ENCODE data around the gene GSTT2. TPM values are rescaled to one million over a fixed set of nuclear protein-coding genes. Genes with fewer than 3 reads are reported as not detected.
"Not testable (repeated sequence)": the region's sequence is repeated elsewhere in the genome, so short reads cannot be mapped to it uniquely, and the experiment has no call there.

The GSTT2 gene
- total and polyA plus RNA-seq, 2 donors (not counting 1 experiment from before 2014, with no cell fraction given) = not detected

GRCh38 chr22:23989583-23990244 lies 9.8 kb downstream of the GSTT2 start:
- POLR2A ChIA-PET; H3K36me3 ChIP-seq (replicated peaks in 1 of 2; ENCODE audit: control extremely low read depth in 1 of 2, control insufficient read depth in 1 of 2, extremely low read depth in 1 of 2, insufficient read depth in 2 of 2, low read length in 1 of 2); H3K4me1 ChIP-seq (ENCODE audit: control insufficient read depth in 2 of 2, insufficient read depth in 2 of 2, low read length in 2 of 2); ATAC-seq (ENCODE audit: low read depth); H3K27me3 ChIP-seq (replicated peaks in 1 of 4; ENCODE audit: control extremely low read depth in 1 of 4, control insufficient read depth in 3 of 4, insufficient read depth in 4 of 4, low read length in 3 of 4); intact Hi-C loops (cut with micrococcal nuclease); H3K79me2 ChIP-seq (ENCODE audit: control insufficient read depth, insufficient read depth, low read length); H3K27ac Mint-ChIP-seq; H3K27me3 Mint-ChIP-seq; H3K9ac ChIP-seq (ENCODE audit: low read length); H3K9me3 ChIP-seq (ENCODE audit: control extremely low read depth in 1 of 3, control insufficient read depth in 2 of 3, insufficient read depth in 1 of 3, low read length in 2 of 3); H2AFZ ChIP-seq (ENCODE audit: insufficient read depth, low read depth, low read length, poor library complexity, severe bottlenecking); H3K9me3 Mint-ChIP-seq (ENCODE audit: insufficient read depth); H3K4me3 ChIP-seq (ENCODE audit: control extremely low read depth in 1 of 5, extremely low read depth in 1 of 5, insufficient read depth in 1 of 5, low read depth in 2 of 5, low read length in 4 of 5); H4K20me1 ChIP-seq (ENCODE audit: control insufficient read depth, insufficient read depth, low read length, poor library complexity, severe bottlenecking); H3K27ac ChIP-seq (ENCODE audit: low read length in 2 of 2); CTCF ChIA-PET; H3K4me3 Mint-ChIP-seq; H3K4me2 ChIP-seq (replicated peaks; ENCODE audit: low read depth, low read length, poor library complexity, severe bottlenecking); H3K4me1 Mint-ChIP-seq: not testable (repeated sequence)
- peak; percentile 0 for DNase-seq
- 85% methylated on average over 1 of the region's 3 CpGs for WGBS (ENCODE audit: insufficient coverage)

GRCh38 chr22:23993080-23993479 lies 13.1 kb downstream of the GSTT2 start:
- no CpG with 5 or more reads among the region's 2 CpGs for WGBS (ENCODE audit: insufficient coverage)
- H3K27ac Mint-ChIP-seq; H3K27ac ChIP-seq (ENCODE audit: low read length in 2 of 2); H2AFZ ChIP-seq (ENCODE audit: insufficient read depth, low read depth, low read length, poor library complexity, severe bottlenecking); POLR2A ChIA-PET; CTCF ChIA-PET; H3K27me3 ChIP-seq (replicated peaks in 1 of 4; ENCODE audit: control extremely low read depth in 1 of 4, control insufficient read depth in 3 of 4, insufficient read depth in 4 of 4, low read length in 3 of 4); H3K79me2 ChIP-seq (ENCODE audit: control insufficient read depth, insufficient read depth, low read length); H3K9ac ChIP-seq (ENCODE audit: low read length); H3K27me3 Mint-ChIP-seq; H3K36me3 ChIP-seq (replicated peaks in 1 of 2; ENCODE audit: control extremely low read depth in 1 of 2, control insufficient read depth in 1 of 2, extremely low read depth in 1 of 2, insufficient read depth in 2 of 2, low read length in 1 of 2); H3K4me2 ChIP-seq (replicated peaks; ENCODE audit: low read depth, low read length, poor library complexity, severe bottlenecking); H3K9me3 ChIP-seq (ENCODE audit: control extremely low read depth in 1 of 3, control insufficient read depth in 2 of 3, insufficient read depth in 1 of 3, low read length in 2 of 3); H3K4me3 ChIP-seq (ENCODE audit: control extremely low read depth in 1 of 5, extremely low read depth in 1 of 5, insufficient read depth in 1 of 5, low read depth in 2 of 5, low read length in 4 of 5); ATAC-seq (ENCODE audit: low read depth); intact Hi-C loops (cut with micrococcal nuclease); H3K4me3 Mint-ChIP-seq; H4K20me1 ChIP-seq (ENCODE audit: control insufficient read depth, insufficient read depth, low read length, poor library complexity, severe bottlenecking); H3K4me1 ChIP-seq (ENCODE audit: control insufficient read depth in 2 of 2, insufficient read depth in 2 of 2, low read length in 2 of 2); H3K4me1 Mint-ChIP-seq; H3K9me3 Mint-ChIP-seq (ENCODE audit: insufficient read depth): not testable (repeated sequence)
- peak; percentile 0 for DNase-seq

GRCh38 chr22:23993581-23994177 lies 13.7 kb downstream of the GSTT2 start:
- H3K27me3 ChIP-seq (replicated peaks in 1 of 4; ENCODE audit: control extremely low read depth in 1 of 4, control insufficient read depth in 3 of 4, insufficient read depth in 4 of 4, low read length in 3 of 4); H3K27ac ChIP-seq (ENCODE audit: low read length in 2 of 2); H3K9ac ChIP-seq (ENCODE audit: low read length); H3K9me3 Mint-ChIP-seq (ENCODE audit: insufficient read depth); POLR2A ChIA-PET; H3K4me2 ChIP-seq (replicated peaks; ENCODE audit: low read depth, low read length, poor library complexity, severe bottlenecking); H3K27ac Mint-ChIP-seq; CTCF ChIA-PET; intact Hi-C loops (cut with micrococcal nuclease); H3K4me3 ChIP-seq (ENCODE audit: control extremely low read depth in 1 of 5, extremely low read depth in 1 of 5, insufficient read depth in 1 of 5, low read depth in 2 of 5, low read length in 4 of 5); ATAC-seq (ENCODE audit: low read depth); H4K20me1 ChIP-seq (ENCODE audit: control insufficient read depth, insufficient read depth, low read length, poor library complexity, severe bottlenecking); H3K9me3 ChIP-seq (ENCODE audit: control extremely low read depth in 1 of 3, control insufficient read depth in 2 of 3, insufficient read depth in 1 of 3, low read length in 2 of 3); H3K4me1 Mint-ChIP-seq; H2AFZ ChIP-seq (ENCODE audit: insufficient read depth, low read depth, low read length, poor library complexity, severe bottlenecking); H3K4me3 Mint-ChIP-seq; H3K4me1 ChIP-seq (ENCODE audit: control insufficient read depth in 2 of 2, insufficient read depth in 2 of 2, low read length in 2 of 2); H3K79me2 ChIP-seq (ENCODE audit: control insufficient read depth, insufficient read depth, low read length); H3K36me3 ChIP-seq (replicated peaks in 1 of 2; ENCODE audit: control extremely low read depth in 1 of 2, control insufficient read depth in 1 of 2, extremely low read depth in 1 of 2, insufficient read depth in 2 of 2, low read length in 1 of 2); H3K27me3 Mint-ChIP-seq: not testable (repeated sequence)
- peak; percentile 1 for DNase-seq
- no CpG with 5 or more reads among the region's 4 CpGs for WGBS (ENCODE audit: insufficient coverage)

Data from B cell (primary cell).